B cell (primary cell): ENCODE results near the gene ELL. TPM values are rescaled to one million over a fixed set of nuclear protein-coding genes. Genes with fewer than 3 reads are reported as not detected.

Experiments
- ATAC-seq: fragments of 200-7000 bp; cut with Tn5 transposase; one replicate; pipeline ENCODE4 v1.10.0; 2021; ENCODE audit warnings: low read depth, mild to moderate bottlenecking, moderate number of reproducible peaks, moderate library complexity
- CTCF ChIA-PET: fragments of 350-600 bp; sonication (Branson Sonifier 250); formaldehyde crosslinking; loops from one replicate; lab custom pipeline; 2021; ENCODE audit warnings: antibody characterized with exemption, inconsistent platforms; lab: Charles Lee
- POLR2A ChIA-PET: fragments of 350-600 bp; sonication (Branson Sonifier 250); formaldehyde crosslinking; loops from one replicate; lab custom pipeline; 2021; ENCODE audit warnings: antibody characterized with exemption; lab: Charles Lee
- DNase-seq: peaks from one replicate; pipeline ENCODE4 v3.0.0; 2013
- H2AFZ ChIP-seq: 2 replicates; pipeline ENCODE4 v1.6.1; 2012; ENCODE audit warnings: mild to moderate bottlenecking, low read depth, low read length; ENCODE audit not compliant: insufficient read depth, poor library complexity, severe bottlenecking
- H3K27ac ChIP-seq, 2 donors: 1 replicate in 1 of 2; 2 replicates in 1 of 2; pipeline ENCODE4 v1.5.1; 2012 to 2013; ENCODE audit warnings: low read length in 2 of 2, mild to moderate bottlenecking in 2 of 2, moderate library complexity in 1 of 2
- H3K27me3 ChIP-seq, 4 experiments: fragments of 200-600 bp in 1 of 4; sonication (generic) in 1 of 4; replicated peaks in 1 of 4; 1 replicate in 2 of 4; 2 replicates in 2 of 4; pipeline versions ENCODE4 v1.6.1 to v1.7.0; 2013 to 2016; ENCODE audit warnings: low read length in 3 of 4, mild to moderate bottlenecking in 2 of 4, mixed read lengths in 1 of 4, moderate library complexity in 1 of 4; ENCODE audit not compliant: insufficient read depth in 4 of 4, control insufficient read depth in 3 of 4; ENCODE audit errors: control extremely low read depth in 1 of 4
- H3K36me3 ChIP-seq, 2 experiments: replicated peaks in 1 of 2; 1 replicate in 1 of 2; 2 replicates in 1 of 2; pipeline versions ENCODE4 v1.6.1 to v1.7.1; 2013; ENCODE audit warnings: low read length in 1 of 2; ENCODE audit not compliant: insufficient read depth in 2 of 2, control insufficient read depth in 1 of 2; ENCODE audit errors: control extremely low read depth in 1 of 2, extremely low read depth in 1 of 2
- H3K4me1 ChIP-seq, 2 donors: fragments of 200-600 bp in 1 of 2; sonication (generic) in 1 of 2; 1 replicate in 1 of 2; 2 replicates in 1 of 2; pipeline versions ENCODE4 v1.5.1 to v1.6.1; 2013 to 2017; ENCODE audit warnings: low read length in 2 of 2; ENCODE audit not compliant: control insufficient read depth in 2 of 2, insufficient read depth in 2 of 2
- H3K4me2 ChIP-seq: replicated peaks from 2 replicates; pipeline ENCODE3; 2012; ENCODE audit warnings: mild to moderate bottlenecking, low read depth, low read length; ENCODE audit not compliant: poor library complexity, severe bottlenecking
- H3K4me3 ChIP-seq, 5 experiments: fragments of 200-600 bp in 1 of 5; sonication (generic) in 1 of 5; 1 replicate in 3 of 5; 2 replicates in 2 of 5; pipeline versions ENCODE4 v1.5.1 to v1.7.0; 2011 to 2016; ENCODE audit warnings: low read length in 4 of 5, mild to moderate bottlenecking in 4 of 5, low read depth in 2 of 5, control low read depth in 1 of 5, moderate library complexity in 1 of 5; ENCODE audit not compliant: insufficient read depth in 1 of 5; ENCODE audit errors: control extremely low read depth in 1 of 5, extremely low read depth in 1 of 5
- H3K79me2 ChIP-seq: fragments of 200-600 bp; sonication (generic); one replicate; pipeline ENCODE4 v1.6.0; 2016; ENCODE audit warnings: low read length; ENCODE audit not compliant: control insufficient read depth, insufficient read depth
- H3K9ac ChIP-seq: fragments of 200-600 bp; sonication (generic); 2 replicates; pipeline ENCODE4 v1.6.1; 2017; ENCODE audit warnings: mild to moderate bottlenecking, low read length, moderate library complexity
- H3K9me3 ChIP-seq, 3 donors: one replicate each; pipeline versions ENCODE4 v1.6.1 to v1.7.1; 2013; ENCODE audit warnings: low read length in 2 of 3; ENCODE audit not compliant: control insufficient read depth in 2 of 3, insufficient read depth in 1 of 3; ENCODE audit errors: control extremely low read depth in 1 of 3
- H4K20me1 ChIP-seq: 2 replicates; pipeline ENCODE4 v1.6.0; 2012; ENCODE audit warnings: mild to moderate bottlenecking, low read length; ENCODE audit not compliant: insufficient read depth, control insufficient read depth, poor library complexity, severe bottlenecking
- H3K27ac Mint-ChIP-seq: one replicate; pipeline ENCODE4 v1.8.0; 2021; ENCODE audit warnings: mixed read lengths
- H3K27me3 Mint-ChIP-seq: one replicate; pipeline ENCODE4 v1.8.0; 2021; ENCODE audit warnings: mixed read lengths
- H3K4me1 Mint-ChIP-seq: one replicate; pipeline ENCODE4 v1.8.0; 2021; ENCODE audit warnings: mixed read lengths
- H3K4me3 Mint-ChIP-seq: one replicate; pipeline ENCODE4 v1.8.0; 2021; ENCODE audit warnings: mixed read lengths
- H3K9me3 Mint-ChIP-seq: one replicate; pipeline ENCODE4 v1.8.0; 2022; ENCODE audit warnings: mixed read lengths; ENCODE audit not compliant: insufficient read depth
- EZH2 ChIP-seq: IDR thresholded peaks from 2 replicates; pipeline ENCODE4 v1.6.1; 2012; ENCODE audit warnings: borderline replicate concordance, low read depth, mild to moderate bottlenecking, moderate library complexity, low read length; ENCODE audit not compliant: insufficient read depth, poor library complexity, severe bottlenecking
- WGBS: methylation state at CpG from one replicate; pipeline ENCODE4 v1.1.5; 2013; ENCODE audit warnings: missing lambda C conversion rate; ENCODE audit not compliant: insufficient coverage; 5-methylcytosine and 5-hydroxymethylcytosine counted together
- intact Hi-C: fragments of 100-400 bp; cut with micrococcal nuclease; formaldehyde crosslinking; loops from one replicate; pipeline ENCODE4 v1.10.0; 2022
- polyA plus RNA-seq: library from polyadenylated mRNA; depleted of rRNA; stranded (reverse); fragments of >200 nt; gene quantifications from 2 replicates; pipeline ENCODE4 v1.2.3, GENCODE V29; 2012
- total RNA-seq, 2 donors: library from RNA; stranded (reverse); fragments of 120-200 nt in 1 of 2; gene quantifications; 1 replicate in 1 of 2; 2 replicates in 1 of 2; pipeline versions ENCODE4 v1.2.3 to v1.2.4, GENCODE V29; 2013 to 2022
- TF ChIP-seq, protein P1 (sequence below): fragments of 200-600 bp; IDR thresholded peaks from one replicate; pipeline ENCODE4 v1.8.0; 2022; ENCODE audit warnings: antibody characterized with exemption, mild to moderate bottlenecking

ELL gene
- total and polyA plus RNA-seq, 2 donors (not counting 1 experiment from before 2014, with no cell fraction given) = 21.2 to 31.4 TPM

DNA sequence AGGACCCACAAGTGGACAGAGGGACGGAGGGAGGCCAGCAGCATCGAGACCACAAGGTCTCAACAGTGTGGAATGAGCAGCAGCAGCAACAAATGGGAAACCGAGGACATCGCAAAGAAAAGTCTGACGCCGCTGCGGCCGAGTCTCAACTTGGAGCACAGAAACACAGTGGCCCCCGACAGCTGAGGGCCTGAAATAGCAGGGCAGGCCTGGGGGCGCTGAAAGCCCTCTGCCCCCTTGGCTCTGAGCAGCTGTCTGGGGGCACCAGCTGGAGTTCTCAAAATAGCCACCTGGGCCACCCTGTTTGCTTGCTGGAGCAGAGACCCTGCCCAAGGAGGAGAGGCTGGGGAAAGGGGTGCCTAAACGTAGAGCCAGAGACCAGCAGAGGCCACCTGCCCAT lies 78.0 kb downstream of the ELL start:
- Histone ChIP-seq H3K79me2 (peaks cover 17% of the 10 kb centered on the region), H3K4me2 (no peak overlapping the region), H2AFZ (no peak overlapping the region), H3K9me3 (no peaks in the 10 kb centered on the region), H3K4me3 (no peak overlapping the region), H3K27me3 (no peaks in the 10 kb centered on the region), H3K36me3 (peaks cover 0 to 52% of the 10 kb centered on the region in 2 experiments), H3K27ac (no peak overlapping the region), H3K4me1 (peaks cover 4 to 8% of the 10 kb centered on the region in 2 donors), H4K20me1 (peaks cover 28% of the 10 kb centered on the region), H3K9ac (no peak overlapping the region)
- ChIA-PET CTCF (no interaction called here), POLR2A (interaction anchor here (0.7 kb wide), 1 partner anchor 15 kb away, joined by 4 read pairs; no protein-coding TSS in a partner anchor)
- no peaks in the 10 kb centered on the region for H3K27me3 Mint-ChIP-seq
- intact Hi-C loops = no loop called here
- H3K27ac Mint-ChIP-seq = no peak overlapping the region
- peaks cover 14% of the 10 kb centered on the region for H3K4me1 Mint-ChIP-seq
- H3K9me3 Mint-ChIP-seq = no peaks in the 10 kb centered on the region
- ATAC-seq (no peak), DNase-seq (no peak)
- 87% methylated on average over 11 of the region's 11 CpGs for WGBS
- H3K4me3 Mint-ChIP-seq = no peak overlapping the region
- TF ChIP-seq, protein P1, sequence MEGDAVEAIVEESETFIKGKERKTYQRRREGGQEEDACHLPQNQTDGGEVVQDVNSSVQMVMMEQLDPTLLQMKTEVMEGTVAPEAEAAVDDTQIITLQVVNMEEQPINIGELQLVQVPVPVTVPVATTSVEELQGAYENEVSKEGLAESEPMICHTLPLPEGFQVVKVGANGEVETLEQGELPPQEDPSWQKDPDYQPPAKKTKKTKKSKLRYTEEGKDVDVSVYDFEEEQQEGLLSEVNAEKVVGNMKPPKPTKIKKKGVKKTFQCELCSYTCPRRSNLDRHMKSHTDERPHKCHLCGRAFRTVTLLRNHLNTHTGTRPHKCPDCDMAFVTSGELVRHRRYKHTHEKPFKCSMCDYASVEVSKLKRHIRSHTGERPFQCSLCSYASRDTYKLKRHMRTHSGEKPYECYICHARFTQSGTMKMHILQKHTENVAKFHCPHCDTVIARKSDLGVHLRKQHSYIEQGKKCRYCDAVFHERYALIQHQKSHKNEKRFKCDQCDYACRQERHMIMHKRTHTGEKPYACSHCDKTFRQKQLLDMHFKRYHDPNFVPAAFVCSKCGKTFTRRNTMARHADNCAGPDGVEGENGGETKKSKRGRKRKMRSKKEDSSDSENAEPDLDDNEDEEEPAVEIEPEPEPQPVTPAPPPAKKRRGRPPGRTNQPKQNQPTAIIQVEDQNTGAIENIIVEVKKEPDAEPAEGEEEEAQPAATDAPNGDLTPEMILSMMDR = no peak
- no peak for TF ChIP-seq EZH2

DNA sequence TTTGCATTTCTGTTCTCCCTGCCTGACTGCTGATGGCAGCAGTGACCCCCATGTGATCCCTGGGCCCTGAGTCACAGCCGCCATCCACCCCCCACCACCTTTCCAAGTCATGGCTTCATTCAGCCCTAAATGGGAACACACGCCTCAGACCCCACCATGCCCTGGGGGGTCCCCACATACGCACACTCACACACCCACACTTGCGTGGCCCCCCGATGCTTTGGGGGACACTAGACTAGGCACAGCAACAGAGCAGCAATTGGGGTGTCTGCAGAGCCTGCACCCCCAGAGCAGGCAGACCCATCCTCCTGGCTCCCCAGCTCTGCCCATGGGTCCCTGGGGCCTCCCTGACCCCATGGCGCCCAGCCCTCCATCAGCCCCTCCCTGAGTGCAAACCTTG lies 78.5 kb downstream of the ELL start:
- intact Hi-C loops = no loop called here
- Histone ChIP-seq H3K9ac (no peak overlapping the region), H3K27ac (no peak overlapping the region), H2AFZ (no peak overlapping the region), H3K36me3 (peaks cover 0 to 48% of the 10 kb centered on the region in 2 experiments), H3K4me2 (no peak overlapping the region), H3K27me3 (no peaks in the 10 kb centered on the region), H3K4me3 (no peak overlapping the region), H3K9me3 (no peaks in the 10 kb centered on the region), H3K4me1 (peaks cover 4 to 10% of the 10 kb centered on the region in 2 donors), H3K79me2 (peaks cover 12% of the 10 kb centered on the region), H4K20me1 (peaks cover 25% of the 10 kb centered on the region)
- POLR2A ChIA-PET = interaction anchor here (0.7 kb wide), 1 partner anchor 14 kb away, joined by 4 read pairs; no protein-coding TSS in a partner anchor
- Mint-ChIP-seq H3K4me1 (peaks cover 15% of the 10 kb centered on the region), H3K9me3 (no peaks in the 10 kb centered on the region), H3K27ac (no peak overlapping the region), H3K27me3 (no peaks in the 10 kb centered on the region), H3K4me3 (no peak overlapping the region)
- CTCF ChIA-PET = no interaction called here
- WGBS = 100% methylated on average over 5 of the region's 6 CpGs
- TF ChIP-seq, protein P1 = no peak
- TF ChIP-seq EZH2 = no peak
- DNase-seq (no peak), ATAC-seq (no peak)
